ENCODE results near the gene SMLR1. TPM values are rescaled to one million over a fixed set of nuclear protein-coding genes. Genes with fewer than 3 reads are reported as not detected.

SMLR1 gene
- total RNA-seq, 1 experiment from 2014 or later = not detected

- BruUV-seq (replicated peaks) = no TSS peak
- H3K4me1 ChIP-seq (ENCODE audit: control insufficient read depth in 1 of 2, insufficient read depth in 2 of 2, low read length in 2 of 2) = no peaks in the 10 kb centered on the region
- intact Hi-C loops (cut with micrococcal nuclease) = no loop called here
Observed at GRCh38 chr6:130780122-130780521, 47.1 kb upstream of the SMLR1 start.

DNA sequence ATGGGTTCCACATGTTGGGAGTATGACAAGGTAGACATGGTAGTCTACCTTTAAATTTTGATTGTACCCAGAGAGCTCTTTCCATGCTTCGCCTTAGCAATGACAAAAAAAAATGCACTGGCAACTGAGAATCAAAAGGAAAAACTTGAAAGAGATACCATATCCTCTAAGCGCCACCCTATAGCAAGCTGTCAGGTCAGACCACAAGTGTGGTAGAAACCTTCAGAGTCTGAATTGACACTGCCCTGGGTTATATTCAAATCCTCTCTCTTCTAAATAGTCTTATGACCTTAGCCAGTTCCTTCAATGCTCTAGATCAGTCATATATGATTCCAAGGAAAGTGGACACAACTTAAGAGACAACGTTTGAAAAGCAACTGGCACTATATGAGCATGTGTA is 45.6 kb upstream of the SMLR1 start:
- H3K9ac ChIP-seq (ENCODE audit: low read length) = no peak overlapping the region
- H3K79me2 ChIP-seq (ENCODE audit: insufficient read depth, low read length) = no peaks in the 10 kb centered on the region
- no peak for TF ChIP-seq SIN3A (IDR thresholded peaks at IDR 0.05; ENCODE audit: low read depth)
- TF ChIP-seq ZNF274 (IDR thresholded peaks at IDR 0.05; ENCODE audit: low read depth, low read length) = no peak
- no peak for TF ChIP-seq MAX (IDR thresholded peaks at IDR 0.05)
- TF ChIP-seq, protein P1, sequence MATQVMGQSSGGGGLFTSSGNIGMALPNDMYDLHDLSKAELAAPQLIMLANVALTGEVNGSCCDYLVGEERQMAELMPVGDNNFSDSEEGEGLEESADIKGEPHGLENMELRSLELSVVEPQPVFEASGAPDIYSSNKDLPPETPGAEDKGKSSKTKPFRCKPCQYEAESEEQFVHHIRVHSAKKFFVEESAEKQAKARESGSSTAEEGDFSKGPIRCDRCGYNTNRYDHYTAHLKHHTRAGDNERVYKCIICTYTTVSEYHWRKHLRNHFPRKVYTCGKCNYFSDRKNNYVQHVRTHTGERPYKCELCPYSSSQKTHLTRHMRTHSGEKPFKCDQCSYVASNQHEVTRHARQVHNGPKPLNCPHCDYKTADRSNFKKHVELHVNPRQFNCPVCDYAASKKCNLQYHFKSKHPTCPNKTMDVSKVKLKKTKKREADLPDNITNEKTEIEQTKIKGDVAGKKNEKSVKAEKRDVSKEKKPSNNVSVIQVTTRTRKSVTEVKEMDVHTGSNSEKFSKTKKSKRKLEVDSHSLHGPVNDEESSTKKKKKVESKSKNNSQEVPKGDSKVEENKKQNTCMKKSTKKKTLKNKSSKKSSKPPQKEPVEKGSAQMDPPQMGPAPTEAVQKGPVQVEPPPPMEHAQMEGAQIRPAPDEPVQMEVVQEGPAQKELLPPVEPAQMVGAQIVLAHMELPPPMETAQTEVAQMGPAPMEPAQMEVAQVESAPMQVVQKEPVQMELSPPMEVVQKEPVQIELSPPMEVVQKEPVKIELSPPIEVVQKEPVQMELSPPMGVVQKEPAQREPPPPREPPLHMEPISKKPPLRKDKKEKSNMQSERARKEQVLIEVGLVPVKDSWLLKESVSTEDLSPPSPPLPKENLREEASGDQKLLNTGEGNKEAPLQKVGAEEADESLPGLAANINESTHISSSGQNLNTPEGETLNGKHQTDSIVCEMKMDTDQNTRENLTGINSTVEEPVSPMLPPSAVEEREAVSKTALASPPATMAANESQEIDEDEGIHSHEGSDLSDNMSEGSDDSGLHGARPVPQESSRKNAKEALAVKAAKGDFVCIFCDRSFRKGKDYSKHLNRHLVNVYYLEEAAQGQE (IDR thresholded peaks at IDR 0.05; ENCODE audit: low read depth) = no peak
- TF ChIP-seq ZBTB33 (IDR thresholded peaks at IDR 0.05; ENCODE audit: extremely low read depth, insufficient replicate concordance, low read length) = no peak
- no peak for TF ChIP-seq ATF3 (IDR thresholded peaks at IDR 0.05)
- TF ChIP-seq, protein P2, sequence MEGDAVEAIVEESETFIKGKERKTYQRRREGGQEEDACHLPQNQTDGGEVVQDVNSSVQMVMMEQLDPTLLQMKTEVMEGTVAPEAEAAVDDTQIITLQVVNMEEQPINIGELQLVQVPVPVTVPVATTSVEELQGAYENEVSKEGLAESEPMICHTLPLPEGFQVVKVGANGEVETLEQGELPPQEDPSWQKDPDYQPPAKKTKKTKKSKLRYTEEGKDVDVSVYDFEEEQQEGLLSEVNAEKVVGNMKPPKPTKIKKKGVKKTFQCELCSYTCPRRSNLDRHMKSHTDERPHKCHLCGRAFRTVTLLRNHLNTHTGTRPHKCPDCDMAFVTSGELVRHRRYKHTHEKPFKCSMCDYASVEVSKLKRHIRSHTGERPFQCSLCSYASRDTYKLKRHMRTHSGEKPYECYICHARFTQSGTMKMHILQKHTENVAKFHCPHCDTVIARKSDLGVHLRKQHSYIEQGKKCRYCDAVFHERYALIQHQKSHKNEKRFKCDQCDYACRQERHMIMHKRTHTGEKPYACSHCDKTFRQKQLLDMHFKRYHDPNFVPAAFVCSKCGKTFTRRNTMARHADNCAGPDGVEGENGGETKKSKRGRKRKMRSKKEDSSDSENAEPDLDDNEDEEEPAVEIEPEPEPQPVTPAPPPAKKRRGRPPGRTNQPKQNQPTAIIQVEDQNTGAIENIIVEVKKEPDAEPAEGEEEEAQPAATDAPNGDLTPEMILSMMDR (IDR thresholded peaks at IDR 0.05 in 2 of 3, conservative IDR thresholded peaks at IDR 0.05 in 1 of 3; ENCODE audit: borderline replicate concordance in 1 of 3, insufficient read depth in 1 of 3, low read depth in 2 of 3, low read length in 2 of 3) = no peak
- TF ChIP-seq EZH2phosphoT487 (IDR thresholded peaks at IDR 0.05; ENCODE audit: borderline replicate concordance) = no peak
- TF ChIP-seq TCF7L2 (IDR thresholded peaks at IDR 0.05; ENCODE audit: borderline replicate concordance, extremely low read depth, insufficient read depth, insufficient read length) = no peak
- ChIA-PET RAD21 (ENCODE audit: low non-redundant PET in 1 of 2, low total read pairs in 2 of 2, uncharacterized antibody in 2 of 2, unreplicated experiment in 2 of 2) (no interaction called here), CTCF (no interaction called here), POLR2A (no interaction called here)
- no peaks in the 10 kb centered on the region for H3K36me3 ChIP-seq (ENCODE audit: control insufficient read depth in 1 of 2, insufficient read depth in 2 of 2, low read length in 2 of 2)
- H3K4me2 ChIP-seq (ENCODE audit: low read length) = no peak overlapping the region
- H3K27me3 ChIP-seq (ENCODE audit: insufficient read depth, low read length) = no peaks in the 10 kb centered on the region
- no peaks in the 10 kb centered on the region for H3K9me3 ChIP-seq (ENCODE audit: control insufficient read depth in 1 of 2, insufficient read depth in 1 of 2, low read depth in 1 of 2, low read length in 2 of 2)
- intact Hi-C loops (cut with micrococcal nuclease) = no loop called here
- H3K9me2 ChIP-seq (ENCODE audit: insufficient read depth) = no peaks in the 10 kb centered on the region
- no peak overlapping the region for H3K27ac ChIP-seq (ENCODE audit: low read depth, low read length)
- no peaks in the 10 kb centered on the region for H3K4me1 ChIP-seq (ENCODE audit: control insufficient read depth in 1 of 2, insufficient read depth in 2 of 2, low read length in 2 of 2)
- BruUV-seq (replicated peaks) = no TSS peak
- ATAC-seq (no peak), DNase-seq (ENCODE audit: low read depth, low spot score) (no peak)
- H3K4me3 ChIP-seq (replicated peaks in 1 of 2; ENCODE audit: low read depth in 1 of 2, low read length in 2 of 2) = no peak overlapping the region
- H2AFZ ChIP-seq (ENCODE audit: low read depth, low read length, poor library complexity, severe bottlenecking) = no peak overlapping the region
- H4K20me1 ChIP-seq (ENCODE audit: insufficient read depth) = no peaks in the 10 kb centered on the region

More at GRCh38 chr6:130780122-130780521, 47.1 kb upstream of the SMLR1 start:
- H3K9me3 ChIP-seq (ENCODE audit: control insufficient read depth in 1 of 2, insufficient read depth in 1 of 2, low read depth in 1 of 2, low read length in 2 of 2) = no peaks in the 10 kb centered on the region
- no peak overlapping the region for H3K4me2 ChIP-seq (ENCODE audit: low read length)
- no peak for DNase-seq (ENCODE audit: low read depth, low spot score)
- H3K9ac ChIP-seq (ENCODE audit: low read length) = no peak overlapping the region
- H4K20me1 ChIP-seq (ENCODE audit: insufficient read depth) = no peaks in the 10 kb centered on the region
- POLR2A ChIA-PET = no interaction called here
- no peak overlapping the region for H2AFZ ChIP-seq (ENCODE audit: low read depth, low read length, poor library complexity, severe bottlenecking)
- TF ChIP-seq SRF (IDR thresholded peaks at IDR 0.05; ENCODE audit: low read depth) = 0 out of 2 replicates have a peak, but pooled peaks have one; percentile 32
- no peak for TF ChIP-seq EZH2phosphoT487 (IDR thresholded peaks at IDR 0.05; ENCODE audit: borderline replicate concordance)
- no peak for TF ChIP-seq JUND (IDR thresholded peaks at IDR 0.05)
- no peaks in the 10 kb centered on the region for H3K9me2 ChIP-seq (ENCODE audit: insufficient read depth)
- H3K27me3 ChIP-seq (ENCODE audit: insufficient read depth, low read length) = no peaks in the 10 kb centered on the region
- CTCF ChIA-PET = no interaction called here
- no peaks in the 10 kb centered on the region for H3K36me3 ChIP-seq (ENCODE audit: control insufficient read depth in 1 of 2, insufficient read depth in 2 of 2, low read length in 2 of 2)
- H3K79me2 ChIP-seq (ENCODE audit: insufficient read depth, low read length) = no peaks in the 10 kb centered on the region
- RAD21 ChIA-PET (ENCODE audit: low non-redundant PET in 1 of 2, low total read pairs in 2 of 2, uncharacterized antibody in 2 of 2, unreplicated experiment in 2 of 2) = no interaction called here
- no peak overlapping the region for H3K27ac ChIP-seq (ENCODE audit: low read depth, low read length)
- no peak overlapping the region for H3K4me3 ChIP-seq (replicated peaks in 1 of 2; ENCODE audit: low read depth in 1 of 2, low read length in 2 of 2)
- no peak for ATAC-seq

Data from HCT116 (cell line).